SU-DHL-6 (cell line): Measurements from ENCODE around the gene VWA8.

ENCODE experiments used
- H2AFZ ChIP-seq: fragments of 200-600 bp; sonication (generic); 2 replicates; pipeline ENCODE4 v1.6.1; 2014; ENCODE audit warnings: low read depth, mild to moderate bottlenecking, moderate library complexity, mixed read lengths, antibody characterized with exemption, low read length; ENCODE audit not compliant: severe bottlenecking
- H3F3A ChIP-seq: fragments of 200-600 bp; shearing (Covaris generic); 2 replicates; pipeline ENCODE4 v1.6.0; 2016; ENCODE audit warnings: antibody characterized with exemption, mild to moderate bottlenecking; ENCODE audit not compliant: insufficient read depth
- H3K27ac ChIP-seq: fragments of 200-600 bp; sonication (generic); 2 replicates; pipeline ENCODE4 v1.5.1; 2016; ENCODE audit warnings: low read depth, mild to moderate bottlenecking, low read length, moderate library complexity, mixed read lengths
- H3K27me3 ChIP-seq: fragments of 200-600 bp; sonication (generic), shearing (Covaris generic); 2 replicates; pipeline ENCODE4 v1.6.0; 2014; ENCODE audit warnings: mild to moderate bottlenecking, low read length
- H3K36me3 ChIP-seq: fragments of 200-600 bp; sonication (generic); 2 replicates; pipeline ENCODE4 v1.6.1; 2014; ENCODE audit warnings: mild to moderate bottlenecking, low read length, mixed read lengths
- H3K4me2 ChIP-seq: fragments of 300-600, 200-600 bp; shearing (Covaris generic), sonication (generic); 2 replicates; pipeline ENCODE4 v1.6.0; 2014; ENCODE audit warnings: low read length, low read depth, mild to moderate bottlenecking; ENCODE audit not compliant: poor library complexity, severe bottlenecking
- H3K4me3 ChIP-seq: fragments of 200-600 bp; sonication (generic); 2 replicates; pipeline ENCODE4 v1.5.1; 2014; ENCODE audit warnings: antibody characterized with exemption, low read length, mild to moderate bottlenecking, mixed read lengths; ENCODE audit not compliant: insufficient read depth, poor library complexity, severe bottlenecking
- H3K79me2 ChIP-seq: fragments of 200-600 bp; sonication (generic); 2 replicates; pipeline ENCODE4 v1.6.1; 2014; ENCODE audit warnings: mild to moderate bottlenecking, low read length, moderate library complexity; ENCODE audit not compliant: insufficient read depth
- H3K9ac ChIP-seq: fragments of 200-600 bp; sonication (generic); 2 replicates; pipeline ENCODE4 v1.7.0; 2014; ENCODE audit warnings: mild to moderate bottlenecking, low read length
- H3K9me2 ChIP-seq: fragments of 200-600 bp; sonication (generic); replicated peaks from 2 replicates; pipeline ENCODE4 v1.6.1; 2014; ENCODE audit warnings: low read length; ENCODE audit not compliant: insufficient read depth
- H3K9me3 ChIP-seq: fragments of 200-600 bp; sonication (generic); 2 replicates; pipeline ENCODE4 v1.6.1; 2014; ENCODE audit warnings: low read length, mixed read lengths; ENCODE audit not compliant: insufficient read depth
- H4K20me1 ChIP-seq: fragments of 200-600 bp; sonication (generic); 2 replicates; pipeline ENCODE4 v1.6.1; 2014; ENCODE audit warnings: low read depth, mild to moderate bottlenecking, antibody characterized with exemption, low read length, moderate library complexity, mixed read lengths
- EZH2phosphoT487 ChIP-seq: fragments of 200-600 bp; sonication (generic), shearing (Covaris generic); conservative IDR thresholded peaks from 2 replicates; pipeline ENCODE4 v1.6.1; 2018; ENCODE audit warnings: mild to moderate bottlenecking, antibody characterized with exemption, low read length, moderate library complexity, mixed read lengths
- TF ChIP-seq, protein P1 (sequence below): fragments of 200-600 bp; sonication (generic); IDR thresholded peaks from one replicate; pipeline ENCODE4 v1.5.1; 2017; ENCODE audit warnings: antibody characterized with exemption, mild to moderate bottlenecking, low read length, moderate library complexity; ENCODE audit not compliant: insufficient read depth, poor library complexity, severe bottlenecking

The VWA8 gene

GRCh38 chr13:41854758-41855157 is 106.2 kb downstream of the VWA8 start:
- Histone ChIP-seq H2AFZ (no peak overlapping the region), H3K4me3 (no peak overlapping the region), H3K79me2 (no peaks in the 10 kb centered on the region), H3K4me2 (no peak overlapping the region), H3K27me3 (no peaks in the 10 kb centered on the region), H3K9me2 (no peaks in the 10 kb centered on the region; the same call in 1 of the 2 replicates), H3K9me3 (no peaks in the 10 kb centered on the region), H4K20me1 (no peaks in the 10 kb centered on the region), H3K27ac (no peak overlapping the region), H3K36me3 (peaks cover 12% of the 10 kb centered on the region; the same call in 1 of the 2 replicates), H3K9ac (no peak overlapping the region), H3F3A (no peaks in the 10 kb centered on the region)
- no peak for TF ChIP-seq EZH2phosphoT487
- TF ChIP-seq, protein P1, sequence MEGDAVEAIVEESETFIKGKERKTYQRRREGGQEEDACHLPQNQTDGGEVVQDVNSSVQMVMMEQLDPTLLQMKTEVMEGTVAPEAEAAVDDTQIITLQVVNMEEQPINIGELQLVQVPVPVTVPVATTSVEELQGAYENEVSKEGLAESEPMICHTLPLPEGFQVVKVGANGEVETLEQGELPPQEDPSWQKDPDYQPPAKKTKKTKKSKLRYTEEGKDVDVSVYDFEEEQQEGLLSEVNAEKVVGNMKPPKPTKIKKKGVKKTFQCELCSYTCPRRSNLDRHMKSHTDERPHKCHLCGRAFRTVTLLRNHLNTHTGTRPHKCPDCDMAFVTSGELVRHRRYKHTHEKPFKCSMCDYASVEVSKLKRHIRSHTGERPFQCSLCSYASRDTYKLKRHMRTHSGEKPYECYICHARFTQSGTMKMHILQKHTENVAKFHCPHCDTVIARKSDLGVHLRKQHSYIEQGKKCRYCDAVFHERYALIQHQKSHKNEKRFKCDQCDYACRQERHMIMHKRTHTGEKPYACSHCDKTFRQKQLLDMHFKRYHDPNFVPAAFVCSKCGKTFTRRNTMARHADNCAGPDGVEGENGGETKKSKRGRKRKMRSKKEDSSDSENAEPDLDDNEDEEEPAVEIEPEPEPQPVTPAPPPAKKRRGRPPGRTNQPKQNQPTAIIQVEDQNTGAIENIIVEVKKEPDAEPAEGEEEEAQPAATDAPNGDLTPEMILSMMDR: no peak

DNA sequence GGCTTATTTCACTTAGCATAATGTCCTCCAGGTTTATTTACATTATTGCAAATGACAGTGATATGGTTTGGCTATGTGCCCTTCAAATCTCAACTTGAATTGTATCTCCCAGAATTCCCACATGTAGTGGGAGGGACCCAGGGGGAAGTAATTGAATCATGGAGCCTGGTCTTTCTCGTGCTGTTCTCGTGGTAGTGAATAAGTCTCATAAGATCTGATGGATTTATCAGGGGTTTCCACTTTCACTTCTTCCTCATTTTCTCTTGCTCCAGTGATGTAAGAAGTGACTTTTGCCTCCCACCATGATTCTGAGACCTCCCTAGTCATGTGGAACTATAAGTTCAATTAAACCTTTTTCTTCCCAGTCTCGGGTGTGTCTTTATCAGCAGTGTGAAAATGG is 109.6 kb downstream of the VWA8 start:
- no peak overlapping the region for H3K4me3 ChIP-seq
- no peaks in the 10 kb centered on the region; the same call in 1 of the 2 replicates for H3K9me2 ChIP-seq
- no peak overlapping the region for H3K4me2 ChIP-seq
- H4K20me1 ChIP-seq: no peaks in the 10 kb centered on the region
- no peaks in the 10 kb centered on the region for H3F3A ChIP-seq
- TF ChIP-seq, protein P1: no peak
- no peak for TF ChIP-seq EZH2phosphoT487
- no peaks in the 10 kb centered on the region for H3K79me2 ChIP-seq
- H2AFZ ChIP-seq: no peak overlapping the region
- H3K27me3 ChIP-seq: no peaks in the 10 kb centered on the region
- H3K9me3 ChIP-seq: no peaks in the 10 kb centered on the region
- no peak overlapping the region for H3K9ac ChIP-seq
- 0 out of 2 replicates have a peak, but pooled peaks cover 12% of the 10 kb centered on the region for H3K36me3 ChIP-seq
- no peak overlapping the region for H3K27ac ChIP-seq

- H3K27ac ChIP-seq: no peak overlapping the region
These were observed 112.3 kb downstream of the VWA8 start for GRCh38 chr13:41848435-41849255.

More at GRCh38 chr13:41848435-41849255, 112.3 kb downstream of the VWA8 start:
- Histone ChIP-seq H3K9ac (no peak overlapping the region), H3F3A (no peaks in the 10 kb centered on the region), H3K9me3 (no peaks in the 10 kb centered on the region), H2AFZ (no peak overlapping the region), H3K4me3 (no peak overlapping the region), H4K20me1 (no peaks in the 10 kb centered on the region), H3K36me3 (0 out of 2 replicates have a peak, but pooled peaks cover 6% of the 10 kb centered on the region), H3K4me2 (no peak overlapping the region), H3K79me2 (no peaks in the 10 kb centered on the region), H3K27me3 (no peaks in the 10 kb centered on the region), H3K9me2 (no peaks in the 10 kb centered on the region)
- TF ChIP-seq, protein P1: no peak
- no peak for TF ChIP-seq EZH2phosphoT487
